IPS-20b (cell line): Measurements from ENCODE around the gene MRE11.

Source experiments
- H3K27ac ChIP-seq: one replicate; pipeline ENCODE4 v1.5.1; 2013; ENCODE audit warnings: low read length
- H3K27me3 ChIP-seq: 2 replicates; pipeline ENCODE4 v1.6.1; 2013; ENCODE audit warnings: mild to moderate bottlenecking, low read length, inconsistent platforms; ENCODE audit not compliant: insufficient read depth
- H3K36me3 ChIP-seq: 2 replicates; pipeline ENCODE4 v1.6.1; 2013; ENCODE audit warnings: low read depth, mild to moderate bottlenecking, inconsistent platforms, low read length, moderate library complexity; ENCODE audit not compliant: insufficient read depth
- H3K4me1 ChIP-seq: 2 replicates; pipeline ENCODE4 v1.6.1; 2013; ENCODE audit warnings: mild to moderate bottlenecking, control low read depth, inconsistent platforms, low read length, moderate library complexity; ENCODE audit not compliant: insufficient read depth
- H3K4me3 ChIP-seq: 2 replicates; pipeline ENCODE4 v1.5.1; 2013; ENCODE audit warnings: mild to moderate bottlenecking, low read length, inconsistent platforms
- H3K9ac ChIP-seq: 2 replicates; pipeline ENCODE4 v1.6.1; 2013; ENCODE audit warnings: low read depth, mild to moderate bottlenecking, inconsistent platforms, low read length, moderate library complexity
- H3K9me3 ChIP-seq: 2 replicates; pipeline ENCODE4 v1.6.1; 2013; ENCODE audit warnings: mild to moderate bottlenecking, low read depth, low read length, inconsistent platforms; ENCODE audit not compliant: insufficient read depth

The MRE11 gene

GRCh38 chr11:94452988-94453387 is 40.7 kb downstream of the MRE11 start:
- Histone ChIP-seq H3K4me1 (no peaks in the 10 kb centered on the region), H3K36me3 (peaks cover 41% of the 10 kb centered on the region), H3K9ac (no peak overlapping the region), H3K27me3 (no peaks in the 10 kb centered on the region), H3K27ac (no peak overlapping the region), H3K4me3 (no peak overlapping the region), H3K9me3 (no peaks in the 10 kb centered on the region)

GRCh38 chr11:94450048-94450447 is 43.6 kb downstream of the MRE11 start:
- Histone ChIP-seq H3K4me3 (no peak overlapping the region), H3K9me3 (no peaks in the 10 kb centered on the region), H3K4me1 (no peaks in the 10 kb centered on the region), H3K27me3 (no peaks in the 10 kb centered on the region), H3K36me3 (peaks cover 41% of the 10 kb centered on the region), H3K27ac (no peak overlapping the region), H3K9ac (no peak overlapping the region)

- Histone ChIP-seq H3K36me3 (peaks cover 38% of the 10 kb centered on the region), H3K27ac (no peak overlapping the region), H3K4me1 (no peaks in the 10 kb centered on the region), H3K27me3 (no peaks in the 10 kb centered on the region), H3K9ac (no peak overlapping the region), H3K4me3 (no peak overlapping the region), H3K9me3 (no peaks in the 10 kb centered on the region)
Observed at GRCh38 chr11:94449437-94449836, 44.2 kb downstream of the MRE11 start.

GRCh38 chr11:94449029-94449428 is 44.6 kb downstream of the MRE11 start:
- Histone ChIP-seq H3K9me3 (no peaks in the 10 kb centered on the region), H3K36me3 (peaks cover 39% of the 10 kb centered on the region), H3K27me3 (no peaks in the 10 kb centered on the region), H3K4me1 (no peaks in the 10 kb centered on the region), H3K27ac (no peak overlapping the region), H3K4me3 (no peak overlapping the region), H3K9ac (no peak overlapping the region)

- H3K9me3 ChIP-seq = no peaks in the 10 kb centered on the region
- H3K4me3 ChIP-seq = no peak overlapping the region
- H3K9ac ChIP-seq = no peak overlapping the region
- no peak overlapping the region for H3K27ac ChIP-seq
- H3K27me3 ChIP-seq = no peaks in the 10 kb centered on the region
- no peaks in the 10 kb centered on the region for H3K4me1 ChIP-seq
- H3K36me3 ChIP-seq = peaks cover 39% of the 10 kb centered on the region
Observed at GRCh38 chr11:94447149-94447548, 46.5 kb downstream of the MRE11 start.

DNA sequence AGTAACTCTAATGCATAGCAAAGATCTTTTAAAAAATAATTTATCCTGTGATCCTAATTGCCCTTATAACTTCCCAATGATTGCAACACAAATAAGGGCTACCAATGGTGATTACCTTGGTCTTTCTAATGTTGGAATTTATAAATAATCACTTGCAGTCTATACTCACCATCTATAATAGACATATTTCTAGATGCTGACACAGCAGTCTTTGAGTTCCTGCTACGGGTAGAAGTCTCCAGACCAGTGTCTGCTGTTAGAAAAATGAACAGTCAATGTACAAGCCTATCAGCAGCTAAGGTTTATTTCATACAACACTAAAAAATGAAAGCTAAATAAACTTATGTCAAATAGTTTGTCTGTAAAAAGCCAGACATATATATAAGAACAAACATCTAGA is 48.0 kb downstream of the MRE11 start:
- Histone ChIP-seq H3K9ac (no peak overlapping the region), H3K4me3 (no peak overlapping the region), H3K27me3 (no peaks in the 10 kb centered on the region), H3K9me3 (no peaks in the 10 kb centered on the region), H3K27ac (no peak overlapping the region), H3K4me1 (no peaks in the 10 kb centered on the region), H3K36me3 (peaks cover 39% of the 10 kb centered on the region)

GRCh38 chr11:94433049-94433448 is 60.6 kb downstream of the MRE11 start:
- H3K27me3 ChIP-seq = no peaks in the 10 kb centered on the region
- no peak overlapping the region for H3K27ac ChIP-seq
- H3K36me3 ChIP-seq = peaks cover 39% of the 10 kb centered on the region
- no peak overlapping the region for H3K9ac ChIP-seq
- H3K9me3 ChIP-seq = no peaks in the 10 kb centered on the region
- no peak overlapping the region; the same call in 1 of the 2 replicates for H3K4me3 ChIP-seq
- H3K4me1 ChIP-seq = no peaks in the 10 kb centered on the region

GRCh38 chr11:94424662-94425061 is 69.0 kb downstream of the MRE11 start:
- Histone ChIP-seq H3K9ac (no peak overlapping the region), H3K36me3 (peaks cover 45% of the 10 kb centered on the region), H3K9me3 (no peaks in the 10 kb centered on the region), H3K27ac (no peak overlapping the region), H3K27me3 (no peaks in the 10 kb centered on the region), H3K4me1 (no peaks in the 10 kb centered on the region; the same call in 1 of the 2 replicates), H3K4me3 (no peak overlapping the region)

- Histone ChIP-seq H3K36me3 (peaks cover 39% of the 10 kb centered on the region), H3K9ac (no peak overlapping the region), H3K9me3 (no peaks in the 10 kb centered on the region), H3K4me3 (no peak overlapping the region), H3K27ac (no peak overlapping the region), H3K4me1 (no peaks in the 10 kb centered on the region; the same call in 1 of the 2 replicates), H3K27me3 (no peaks in the 10 kb centered on the region)
Observed at GRCh38 chr11:94424011-94424410, 69.6 kb downstream of the MRE11 start.

DNA sequence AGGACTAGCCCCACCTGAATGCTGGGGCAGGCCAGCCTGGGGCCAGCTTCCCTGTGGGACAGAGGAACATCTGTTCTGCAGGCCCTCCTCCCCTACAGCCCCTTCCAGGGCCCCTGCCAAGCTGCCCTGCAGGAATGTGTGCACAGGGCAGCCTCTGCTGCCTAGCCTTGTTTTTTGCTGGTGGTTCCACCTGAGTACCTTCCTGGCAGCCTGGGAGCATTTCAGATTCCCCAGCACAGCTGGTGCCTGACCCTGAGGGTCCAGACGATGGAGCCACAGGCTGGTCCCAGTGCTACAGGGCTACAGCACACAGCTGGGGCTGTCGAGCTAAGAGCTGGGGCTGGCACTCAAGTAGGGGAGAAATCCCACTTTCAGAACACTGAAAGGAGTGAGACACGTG is 70.1 kb downstream of the MRE11 start:
- H3K4me3 ChIP-seq = no peak overlapping the region
- H3K9me3 ChIP-seq = no peaks in the 10 kb centered on the region
- no peak overlapping the region for H3K27ac ChIP-seq
- H3K4me1 ChIP-seq = no peaks in the 10 kb centered on the region; the same call in 1 of the 2 replicates
- peaks cover 34% of the 10 kb centered on the region for H3K36me3 ChIP-seq
- no peak overlapping the region for H3K9ac ChIP-seq
- H3K27me3 ChIP-seq = no peaks in the 10 kb centered on the region

- no peaks in the 10 kb centered on the region for H3K9me3 ChIP-seq
- peaks cover 20% of the 10 kb centered on the region; the same call in 1 of the 2 replicates for H3K36me3 ChIP-seq
- H3K27me3 ChIP-seq = no peaks in the 10 kb centered on the region
- H3K4me1 ChIP-seq = no peaks in the 10 kb centered on the region
- H3K4me3 ChIP-seq = no peak overlapping the region
- no peak overlapping the region for H3K9ac ChIP-seq
- H3K27ac ChIP-seq = no peak overlapping the region
Observed at GRCh38 chr11:94418123-94418765, 75.4 kb downstream of the MRE11 start.

DNA sequence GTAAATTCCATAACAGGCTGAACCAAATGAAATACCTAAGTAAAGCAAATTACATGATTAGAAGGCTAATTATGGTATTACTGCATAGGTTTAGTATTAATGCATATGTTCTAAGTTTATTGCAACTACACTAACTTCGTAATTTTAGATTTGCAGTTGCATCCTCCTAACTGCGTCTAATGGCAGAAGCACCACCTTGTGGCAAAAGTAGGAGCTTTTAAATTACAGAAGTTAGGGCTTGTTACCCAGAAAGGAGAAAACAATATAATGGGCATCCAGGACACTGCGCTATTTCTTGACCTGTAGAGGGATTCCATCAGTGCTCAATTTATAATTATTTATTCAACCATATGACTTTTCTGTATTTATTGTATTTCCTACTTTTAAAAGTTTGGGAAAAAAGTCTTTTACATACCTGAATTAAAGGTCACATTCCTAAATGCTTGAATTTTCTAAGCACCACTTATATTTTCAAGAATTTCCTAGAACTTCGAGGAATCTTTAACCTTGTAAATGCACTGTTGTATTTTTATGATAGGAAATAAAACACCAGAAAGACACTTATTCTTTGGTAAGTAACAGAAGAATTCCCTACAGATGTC is 76.2 kb downstream of the MRE11 start:
- no peaks in the 10 kb centered on the region for H3K4me1 ChIP-seq
- no peak overlapping the region for H3K27ac ChIP-seq
- peaks cover 20% of the 10 kb centered on the region; the same call in 1 of the 2 replicates for H3K36me3 ChIP-seq
- no peaks in the 10 kb centered on the region for H3K27me3 ChIP-seq
- H3K9ac ChIP-seq = no peak overlapping the region
- no peaks in the 10 kb centered on the region for H3K9me3 ChIP-seq
- no peak overlapping the region for H3K4me3 ChIP-seq
